Measurements from ENCODE around the gene F12.

Gene F12

GRCh38 chr5:177410575-177410974 lies 1.2 kb upstream of the F12 start:
- no peak for DNase-seq

- no peak for DNase-seq
Observed at GRCh38 chr5:177405805-177406204, 3.6 kb downstream of the F12 start.

GRCh38 chr5:177405312-177405711 lies 4.1 kb downstream of the F12 start:
- no peak for DNase-seq

- DNase-seq, result no peak
Observed at GRCh38 chr5:177404641-177405179, 4.7 kb downstream of the F12 start.

GRCh38 chr5:177403792-177404640 lies 5.3 kb downstream of the F12 start:
- DNase-seq, result peak; percentile 69

GRCh38 chr5:177403102-177403791 lies 6.1 kb downstream of the F12 start:
- no peak for DNase-seq

- DNase-seq, result peak; percentile 58
Observed at GRCh38 chr5:177402271-177403043, 6.9 kb downstream of the F12 start.

GRCh38 chr5:177399997-177400868 lies 9.1 kb downstream of the F12 start, which contains the start of gene PFN3:
PFN3 (minus strand) TSS chr5:177400661; CDS start chr5:177400576, 85 bp downstream.
- peak; percentile 59 for DNase-seq

GRCh38 chr5:177397875-177398390 lies 11.4 kb downstream of the F12 start:
- no peak for DNase-seq

- DNase-seq, result no peak
Observed at GRCh38 chr5:177396807-177397206, 12.6 kb downstream of the F12 start.

- DNase-seq, result no peak
Observed at GRCh38 chr5:177396078-177396477, 13.3 kb downstream of the F12 start.

GRCh38 chr5:177393990-177394389 lies 15.4 kb downstream of the F12 start:
- no peak for DNase-seq

GRCh38 chr5:177393206-177393765 lies 16.1 kb downstream of the F12 start:
- DNase-seq, result no peak

- no peak for DNase-seq
Observed at GRCh38 chr5:177392765-177393164, 16.6 kb downstream of the F12 start.

- DNase-seq, result peak; percentile 79
Observed at GRCh38 chr5:177390363-177391300, 18.7 kb downstream of the F12 start.

- DNase-seq, result peak; percentile 79
Observed at GRCh38 chr5:177389241-177390169, 19.9 kb downstream of the F12 start.

GRCh38 chr5:177388521-177389052 lies 20.8 kb downstream of the F12 start:
- no peak for DNase-seq

- no peak for DNase-seq
Observed at GRCh38 chr5:177387405-177387804, 22.0 kb downstream of the F12 start.

- DNase-seq, result no peak
Observed at GRCh38 chr5:177386542-177386941, 22.8 kb downstream of the F12 start.

All from fibroblast of skin of right biceps (primary cell).